Measurements from ENCODE around the gene NEGR1. TPM values are rescaled to one million over a fixed set of nuclear protein-coding genes. Genes with fewer than 3 reads are reported as not detected.

Gene NEGR1
- total and polyA plus RNA-seq, 7 experiments from 2014 or later, result 0.08 to 1.2 TPM; not detected in 5

- no peaks in the 10 kb centered on the region for H3K4me1 Mint-ChIP-seq
- Histone ChIP-seq H3K36me3 (ENCODE audit: control insufficient read depth in 2 of 3, insufficient read depth in 3 of 3, low read length in 3 of 3) (no peaks in the 10 kb centered on the region), H3K27ac (ENCODE audit: low read depth, low read length) (no peak overlapping the region), H3K9me3 (ENCODE audit: control insufficient read depth in 2 of 3, low read length in 3 of 3) (no peaks in the 10 kb centered on the region), H3K4me1 (ENCODE audit: control insufficient read depth in 2 of 2, insufficient read depth in 2 of 2, low read length in 2 of 2) (no peaks in the 10 kb centered on the region), H3K4me3 (ENCODE audit: low read length) (no peak overlapping the region), H3K27me3 (ENCODE audit: control insufficient read depth in 2 of 2, insufficient read depth in 2 of 2, low read length in 2 of 2) (no peaks in the 10 kb centered on the region)
- H3K9me3 Mint-ChIP-seq, result peaks cover 0 to 11% (median 2%) of the 10 kb centered on the region in 11 donors
- CTCF ChIA-PET, result no interaction called here
- no peak overlapping the region for H3K27ac Mint-ChIP-seq
- intact Hi-C loops (cut with micrococcal nuclease), result no loop called here
- DNase-seq (no peak), ATAC-seq (no peak)
- no peak overlapping the region for H3K4me3 Mint-ChIP-seq
- H3K36me3 Mint-ChIP-seq, result no peaks in the 10 kb centered on the region
- POLR2A ChIA-PET, result interaction anchor here (0.6 kb wide), 1 partner anchor 104 kb away, joined by 3 read pairs; no protein-coding TSS in a partner anchor
- H3K27me3 Mint-ChIP-seq, result no peaks in the 10 kb centered on the region
Measured at GRCh38 chr1:71921204-71921603, 361.1 kb downstream of the NEGR1 start.

- Histone ChIP-seq H3K4me3 (ENCODE audit: low read length) (no peak overlapping the region), H3K9me3 (ENCODE audit: control insufficient read depth in 2 of 3, low read length in 3 of 3) (no peaks in the 10 kb centered on the region), H3K36me3 (ENCODE audit: control insufficient read depth in 2 of 3, insufficient read depth in 3 of 3, low read length in 3 of 3) (no peaks in the 10 kb centered on the region), H3K27me3 (ENCODE audit: control insufficient read depth in 2 of 2, insufficient read depth in 2 of 2, low read length in 2 of 2) (no peaks in the 10 kb centered on the region), H3K27ac (ENCODE audit: low read depth, low read length) (no peak overlapping the region), H3K4me1 (ENCODE audit: control insufficient read depth in 2 of 2, insufficient read depth in 2 of 2, low read length in 2 of 2) (no peaks in the 10 kb centered on the region)
- Mint-ChIP-seq H3K27ac (no peak overlapping the region), H3K27me3 (no peaks in the 10 kb centered on the region), H3K9me3 (peaks cover 0 to 11% (median 4%) of the 10 kb centered on the region in 11 donors), H3K4me3 (no peak overlapping the region), H3K4me1 (no peaks in the 10 kb centered on the region), H3K36me3 (no peaks in the 10 kb centered on the region)
- CTCF ChIA-PET, result no interaction called here
- no peak for ATAC-seq
- POLR2A ChIA-PET, result no interaction called here
- intact Hi-C loops (cut with micrococcal nuclease), result no loop called here
- DNase-seq, result no peak
Measured at GRCh38 chr1:71920556-71920955, 361.8 kb downstream of the NEGR1 start.

- no peaks in the 10 kb centered on the region for H3K27me3 ChIP-seq (ENCODE audit: control insufficient read depth in 2 of 2, insufficient read depth in 2 of 2, low read length in 2 of 2)
- H3K4me1 ChIP-seq (ENCODE audit: control insufficient read depth in 2 of 2, insufficient read depth in 2 of 2, low read length in 2 of 2), result no peaks in the 10 kb centered on the region
- H3K9me3 Mint-ChIP-seq, result peaks cover 0 to 11% (median 4%) of the 10 kb centered on the region in 11 donors
- H3K27me3 Mint-ChIP-seq, result no peaks in the 10 kb centered on the region
- H3K27ac Mint-ChIP-seq, result no peak overlapping the region
- H3K36me3 Mint-ChIP-seq, result no peaks in the 10 kb centered on the region
- H3K4me1 Mint-ChIP-seq, result no peaks in the 10 kb centered on the region
- no peaks in the 10 kb centered on the region for H3K36me3 ChIP-seq (ENCODE audit: control insufficient read depth in 2 of 3, insufficient read depth in 3 of 3, low read length in 3 of 3)
- no peaks in the 10 kb centered on the region for H3K9me3 ChIP-seq (ENCODE audit: control insufficient read depth in 2 of 3, low read length in 3 of 3)
- CTCF ChIA-PET, result no interaction called here
- ATAC-seq (no peak), DNase-seq (no peak)
- intact Hi-C loops (cut with micrococcal nuclease), result no loop called here
- H3K4me3 ChIP-seq (ENCODE audit: low read length), result no peak overlapping the region
- H3K27ac ChIP-seq (ENCODE audit: low read depth, low read length), result no peak overlapping the region
- POLR2A ChIA-PET, result no interaction called here
- no peak overlapping the region for H3K4me3 Mint-ChIP-seq
Measured at GRCh38 chr1:71919811-71920509, 362.4 kb downstream of the NEGR1 start.

- Histone ChIP-seq H3K9me3 (ENCODE audit: control insufficient read depth in 2 of 3, low read length in 3 of 3) (no peaks in the 10 kb centered on the region), H3K4me3 (ENCODE audit: low read length) (no peak overlapping the region), H3K27ac (ENCODE audit: low read depth, low read length) (no peak overlapping the region), H3K36me3 (ENCODE audit: control insufficient read depth in 2 of 3, insufficient read depth in 3 of 3, low read length in 3 of 3) (no peaks in the 10 kb centered on the region), H3K27me3 (ENCODE audit: control insufficient read depth in 2 of 2, insufficient read depth in 2 of 2, low read length in 2 of 2) (no peaks in the 10 kb centered on the region), H3K4me1 (ENCODE audit: control insufficient read depth in 2 of 2, insufficient read depth in 2 of 2, low read length in 2 of 2) (no peaks in the 10 kb centered on the region)
- CTCF ChIA-PET, result interaction anchor here (0.7 kb wide), 2 partner anchors 60 to 1240 kb away, joined by 3 read pairs; no protein-coding TSS in a partner anchor
- Mint-ChIP-seq H3K36me3 (no peaks in the 10 kb centered on the region), H3K27ac (no peak overlapping the region), H3K4me1 (no peaks in the 10 kb centered on the region), H3K4me3 (no peak overlapping the region), H3K27me3 (no peaks in the 10 kb centered on the region), H3K9me3 (peaks cover 0 to 11% (median 4%) of the 10 kb centered on the region in 11 donors)
- ATAC-seq, result no peak
- no peak for DNase-seq
- POLR2A ChIA-PET, result no interaction called here
- intact Hi-C loops (cut with micrococcal nuclease), result no loop called here
Measured at GRCh38 chr1:71918630-71919029, 363.7 kb downstream of the NEGR1 start.

GRCh38 chr1:71916894-71917293 is 365.4 kb downstream of the NEGR1 start:
- Mint-ChIP-seq H3K27me3 (no peaks in the 10 kb centered on the region), H3K36me3 (no peaks in the 10 kb centered on the region), H3K4me3 (no peak overlapping the region), H3K27ac (no peak overlapping the region), H3K9me3 (peaks cover 0 to 11% (median 4%) of the 10 kb centered on the region in 11 donors), H3K4me1 (no peaks in the 10 kb centered on the region)
- no peak for DNase-seq
- no peak for ATAC-seq
- intact Hi-C loops (cut with micrococcal nuclease), result no loop called here
- CTCF ChIA-PET, result interaction anchor here (0.6 kb wide), 1 partner anchor 131 kb away, joined by 3 read pairs; no protein-coding TSS in a partner anchor
- no peak overlapping the region for H3K4me3 ChIP-seq (ENCODE audit: low read length)
- no peaks in the 10 kb centered on the region for H3K36me3 ChIP-seq (ENCODE audit: control insufficient read depth in 2 of 3, insufficient read depth in 3 of 3, low read length in 3 of 3)
- POLR2A ChIA-PET, result no interaction called here
- H3K9me3 ChIP-seq (ENCODE audit: control insufficient read depth in 2 of 3, low read length in 3 of 3), result no peaks in the 10 kb centered on the region
- H3K27me3 ChIP-seq (ENCODE audit: control insufficient read depth in 2 of 2, insufficient read depth in 2 of 2, low read length in 2 of 2), result no peaks in the 10 kb centered on the region
- no peak overlapping the region for H3K27ac ChIP-seq (ENCODE audit: low read depth, low read length)
- H3K4me1 ChIP-seq (ENCODE audit: control insufficient read depth in 2 of 2, insufficient read depth in 2 of 2, low read length in 2 of 2), result no peaks in the 10 kb centered on the region

GRCh38 chr1:71914626-71915025 is 367.7 kb downstream of the NEGR1 start:
- POLR2A ChIA-PET, result no interaction called here
- H3K27me3 ChIP-seq (ENCODE audit: control insufficient read depth in 2 of 2, insufficient read depth in 2 of 2, low read length in 2 of 2), result no peaks in the 10 kb centered on the region
- ATAC-seq, result no peak
- H3K4me3 ChIP-seq (ENCODE audit: low read length), result no peak overlapping the region
- CTCF ChIA-PET, result no interaction called here
- H3K27ac ChIP-seq (ENCODE audit: low read depth, low read length), result no peak overlapping the region
- Mint-ChIP-seq H3K4me1 (no peaks in the 10 kb centered on the region), H3K27ac (no peak overlapping the region), H3K4me3 (no peak overlapping the region), H3K36me3 (no peaks in the 10 kb centered on the region), H3K9me3 (peaks cover 0 to 11% (median 4%) of the 10 kb centered on the region in 11 donors), H3K27me3 (no peaks in the 10 kb centered on the region)
- H3K9me3 ChIP-seq (ENCODE audit: control insufficient read depth in 2 of 3, low read length in 3 of 3), result no peaks in the 10 kb centered on the region
- H3K4me1 ChIP-seq (ENCODE audit: control insufficient read depth in 2 of 2, insufficient read depth in 2 of 2, low read length in 2 of 2), result no peaks in the 10 kb centered on the region
- no peak for DNase-seq
- H3K36me3 ChIP-seq (ENCODE audit: control insufficient read depth in 2 of 3, insufficient read depth in 3 of 3, low read length in 3 of 3), result no peaks in the 10 kb centered on the region
- intact Hi-C loops (cut with micrococcal nuclease), result no loop called here

- ATAC-seq (no peak), DNase-seq (no peak)
- H3K36me3 Mint-ChIP-seq, result no peaks in the 10 kb centered on the region
- H3K27me3 Mint-ChIP-seq, result no peaks in the 10 kb centered on the region
- no peaks in the 10 kb centered on the region for H3K36me3 ChIP-seq (ENCODE audit: control insufficient read depth in 2 of 3, insufficient read depth in 3 of 3, low read length in 3 of 3)
- intact Hi-C loops (cut with micrococcal nuclease), result no loop called here
- H3K9me3 ChIP-seq (ENCODE audit: control insufficient read depth in 2 of 3, low read length in 3 of 3), result no peaks in the 10 kb centered on the region
- POLR2A ChIA-PET, result no interaction called here
- peaks cover 0 to 9% (median 0%) of the 10 kb centered on the region in 11 donors for H3K9me3 Mint-ChIP-seq
- no peak overlapping the region for H3K4me3 ChIP-seq (ENCODE audit: low read length)
- H3K4me3 Mint-ChIP-seq, result no peak overlapping the region
- CTCF ChIA-PET, result no interaction called here
- no peak overlapping the region for H3K27ac ChIP-seq (ENCODE audit: low read depth, low read length)
- H3K4me1 Mint-ChIP-seq, result no peaks in the 10 kb centered on the region
- H3K4me1 ChIP-seq (ENCODE audit: control insufficient read depth in 2 of 2, insufficient read depth in 2 of 2, low read length in 2 of 2), result no peaks in the 10 kb centered on the region
- no peak overlapping the region for H3K27ac Mint-ChIP-seq
- no peaks in the 10 kb centered on the region for H3K27me3 ChIP-seq (ENCODE audit: control insufficient read depth in 2 of 2, insufficient read depth in 2 of 2, low read length in 2 of 2)
Measured at GRCh38 chr1:71908871-71909390, 373.4 kb downstream of the NEGR1 start.

Data from naive thymus-derived CD4-positive, alpha-beta T cell (primary cell).